ENCODE data around the gene NPTN. TPM values are rescaled to one million over a fixed set of nuclear protein-coding genes. Genes with fewer than 3 reads are reported as not detected.
"Not testable (repeated sequence)": the region's sequence is repeated elsewhere in the genome, so short reads cannot be mapped to it uniquely, and the experiment has no call there.

The NPTN gene
- total RNA-seq, 2 experiments from 2014 or later = 41.5 to 43.2 TPM

GRCh38 chr15:73583544-73583943, 49.6 kb downstream of the NPTN start:
- no peak overlapping the region for H3K27ac ChIP-seq (ENCODE audit: low read depth, low read length, poor library complexity, severe bottlenecking)
- H3K79me2 ChIP-seq (ENCODE audit: insufficient read depth, low read depth, low read length) = no peaks in the 10 kb centered on the region
- no peak overlapping the region for H3K4me2 ChIP-seq (ENCODE audit: low read length)
- TF ChIP-seq EZH2phosphoT487 (IDR thresholded peaks at IDR 0.05; ENCODE audit: borderline replicate concordance, low read depth, low read length) = no peak
- TF ChIP-seq CTCF (conservative IDR thresholded peaks at IDR 0.05; ENCODE audit: low read length) = no peak
- ChIA-PET CTCF (ENCODE audit: unreplicated experiment) (no interaction called here), POLR2A (no interaction called here)
- H3K9me2 ChIP-seq (ENCODE audit: insufficient read depth, low read length) = no peaks in the 10 kb centered on the region
- H3K9me3 ChIP-seq (ENCODE audit: low read length) = no peaks in the 10 kb centered on the region
- H3K36me3 ChIP-seq (ENCODE audit: insufficient read depth, low read length) = peaks cover 72% of the 10 kb centered on the region
- H4K20me1 ChIP-seq (ENCODE audit: insufficient read depth, low read length) = no peaks in the 10 kb centered on the region
- no TSS peak for BruUV-seq (replicated peaks)
- H3K4me1 ChIP-seq (ENCODE audit: insufficient read depth, low read length, poor library complexity, severe bottlenecking) = no peaks in the 10 kb centered on the region
- H2AFZ ChIP-seq (ENCODE audit: low read length) = no peak overlapping the region
- no peak overlapping the region for H3K4me3 ChIP-seq (ENCODE audit: low read depth, low read length, poor library complexity, severe bottlenecking)
- intact Hi-C loops (cut with micrococcal nuclease; ENCODE audit: unreplicated experiment) = no loop called here
- no peak for DNase-seq (ENCODE audit: low spot score)

GRCh38 chr15:73582851-73583379, 50.3 kb downstream of the NPTN start:
- ChIA-PET CTCF (ENCODE audit: unreplicated experiment) (no interaction called here), POLR2A (interaction anchor here (1.2 kb wide), 1 partner anchor 16 kb away, joined by 3 read pairs; no protein-coding TSS in a partner anchor)
- Histone ChIP-seq H3K4me1 (ENCODE audit: insufficient read depth, low read length, poor library complexity, severe bottlenecking) (no peaks in the 10 kb centered on the region), H3K9me2 (ENCODE audit: insufficient read depth, low read length) (no peaks in the 10 kb centered on the region), H3K36me3 (ENCODE audit: insufficient read depth, low read length) (peaks cover 77% of the 10 kb centered on the region), H3K4me3 (ENCODE audit: low read depth, low read length, poor library complexity, severe bottlenecking) (no peak overlapping the region), H3K27ac (ENCODE audit: low read depth, low read length, poor library complexity, severe bottlenecking) (no peak overlapping the region), H2AFZ (ENCODE audit: low read length) (no peak overlapping the region), H3K9me3 (ENCODE audit: low read length) (no peaks in the 10 kb centered on the region), H3K4me2 (ENCODE audit: low read length) (no peak overlapping the region), H4K20me1 (ENCODE audit: insufficient read depth, low read length) (no peaks in the 10 kb centered on the region), H3K79me2 (ENCODE audit: insufficient read depth, low read depth, low read length) (no peaks in the 10 kb centered on the region)
- DNase-seq (ENCODE audit: low spot score) = no peak
- intact Hi-C loops (cut with micrococcal nuclease; ENCODE audit: unreplicated experiment) = no loop called here
- TF ChIP-seq CTCF (conservative IDR thresholded peaks at IDR 0.05; ENCODE audit: low read length) = no peak
- TF ChIP-seq EZH2phosphoT487 (IDR thresholded peaks at IDR 0.05; ENCODE audit: borderline replicate concordance, low read depth, low read length) = no peak
- BruUV-seq (replicated peaks) = no TSS peak

- intact Hi-C loops (cut with micrococcal nuclease; ENCODE audit: unreplicated experiment) = no loop called here
- POLR2A ChIA-PET = no interaction called here
- H3K4me3 ChIP-seq (ENCODE audit: low read depth, low read length, poor library complexity, severe bottlenecking) = no peak overlapping the region
- H3K9me3 ChIP-seq (ENCODE audit: low read length) = no peaks in the 10 kb centered on the region
- H4K20me1 ChIP-seq (ENCODE audit: insufficient read depth, low read length) = no peaks in the 10 kb centered on the region
- BruUV-seq (replicated peaks) = no TSS peak
- H3K79me2 ChIP-seq (ENCODE audit: insufficient read depth, low read depth, low read length) = no peaks in the 10 kb centered on the region
- H3K9me2 ChIP-seq (ENCODE audit: insufficient read depth, low read length) = no peaks in the 10 kb centered on the region
- no peak overlapping the region for H3K27ac ChIP-seq (ENCODE audit: low read depth, low read length, poor library complexity, severe bottlenecking)
- no peaks in the 10 kb centered on the region for H3K4me1 ChIP-seq (ENCODE audit: insufficient read depth, low read length, poor library complexity, severe bottlenecking)
- no peak for DNase-seq (ENCODE audit: low spot score)
- TF ChIP-seq CTCF (conservative IDR thresholded peaks at IDR 0.05; ENCODE audit: low read length) = no peak
- no peak for TF ChIP-seq EZH2phosphoT487 (IDR thresholded peaks at IDR 0.05; ENCODE audit: borderline replicate concordance, low read depth, low read length)
- CTCF ChIA-PET (ENCODE audit: unreplicated experiment) = no interaction called here
- H2AFZ ChIP-seq (ENCODE audit: low read length) = no peak overlapping the region
- peaks cover 61% of the 10 kb centered on the region; the same call in 1 of the 2 replicates for H3K36me3 ChIP-seq (ENCODE audit: insufficient read depth, low read length)
- H3K4me2 ChIP-seq (ENCODE audit: low read length) = no peak overlapping the region
Measured at GRCh38 chr15:73578026-73578425, 55.2 kb downstream of the NPTN start.

GRCh38 chr15:73577593-73577992, 55.6 kb downstream of the NPTN start:
- H3K9me2 ChIP-seq (ENCODE audit: insufficient read depth, low read length); H3K9me3 ChIP-seq (ENCODE audit: low read length); intact Hi-C loops (cut with micrococcal nuclease; ENCODE audit: unreplicated experiment); H3K4me1 ChIP-seq (ENCODE audit: insufficient read depth, low read length, poor library complexity, severe bottlenecking); BruUV-seq (replicated peaks); H3K79me2 ChIP-seq (ENCODE audit: insufficient read depth, low read depth, low read length); H2AFZ ChIP-seq (ENCODE audit: low read length); CTCF ChIA-PET (ENCODE audit: unreplicated experiment); H4K20me1 ChIP-seq (ENCODE audit: insufficient read depth, low read length); POLR2A ChIA-PET; H3K4me2 ChIP-seq (ENCODE audit: low read length); H3K4me3 ChIP-seq (ENCODE audit: low read depth, low read length, poor library complexity, severe bottlenecking); DNase-seq (ENCODE audit: low spot score); H3K27ac ChIP-seq (ENCODE audit: low read depth, low read length, poor library complexity, severe bottlenecking): not testable (repeated sequence)
- H3K36me3 ChIP-seq (ENCODE audit: insufficient read depth, low read length) = peaks cover 61% of the 10 kb centered on the region; the same call in 1 of the 2 replicates
